Inflammatory macrophage treated with lipopolysaccharide for 1 hour (primary cell): ENCODE results near the gene RHOF.
"Not testable (repeated sequence)": the region's sequence is repeated elsewhere in the genome, so short reads cannot be mapped to it uniquely, and the experiment has no call there.

Experiments used
- DNase-seq, 2 donors: peaks; one replicate each; pipeline ENCODE4 v3.0.0-alpha.2; 2020 to 2022

Gene RHOF

GRCh38 chr12:121791671-121792551 lies 1.6 kb downstream of the RHOF start:
- peak in 1 of 2 donors; percentile 63 for DNase-seq

- DNase-seq = not testable (repeated sequence)
Measured at GRCh38 chr12:121790785-121791184, 2.7 kb downstream of the RHOF start.

GRCh38 chr12:121789800-121790728 lies 3.4 kb downstream of the RHOF start:
- peak; percentile 81 to 88 for DNase-seq

GRCh38 chr12:121789233-121789781 lies 4.2 kb downstream of the RHOF start:
- peak; percentile 79 to 92 for DNase-seq

GRCh38 chr12:121788176-121788818 lies 5.2 kb downstream of the RHOF start:
- DNase-seq = peak; percentile 22 to 80

- no peak for DNase-seq
Measured at GRCh38 chr12:121787063-121788025, 6.1 kb downstream of the RHOF start.

- DNase-seq = peak; percentile 79 to 89
Measured at GRCh38 chr12:121786440-121786825, 7.1 kb downstream of the RHOF start.

GRCh38 chr12:121784460-121784859 lies 9.0 kb downstream of the RHOF start:
- peak; percentile 82 to 99 for DNase-seq

GRCh38 chr12:121783766-121784165 lies 9.7 kb downstream of the RHOF start:
- DNase-seq = peak; percentile 35 to 41

GRCh38 chr12:121781998-121782979 lies 11.2 kb downstream of the RHOF start:
- peak; percentile 80 to 93 for DNase-seq

- DNase-seq = no peak
Measured at GRCh38 chr12:121781484-121781997, 11.9 kb downstream of the RHOF start.

- no peak for DNase-seq
Measured at GRCh38 chr12:121780429-121780828, 13.1 kb downstream of the RHOF start.

GRCh38 chr12:121779422-121779895 lies 14.0 kb downstream of the RHOF start:
- DNase-seq = no peak

GRCh38 chr12:121778567-121779421 lies 14.7 kb downstream of the RHOF start:
- no peak for DNase-seq

- DNase-seq = peak; percentile 63 to 94
Measured at GRCh38 chr12:121776190-121777098, 17.0 kb downstream of the RHOF start.

- no peak for DNase-seq
Measured at GRCh38 chr12:121775501-121775900, 18.0 kb downstream of the RHOF start.

- no peak for DNase-seq
Measured at GRCh38 chr12:121774968-121775474, 18.5 kb downstream of the RHOF start.
